MCF 10A (cell line): ENCODE data around the gene THRAP3. TPM values are rescaled to one million over a fixed set of nuclear protein-coding genes. Genes with fewer than 3 reads are reported as not detected.
"Not testable (repeated sequence)": the region's sequence is repeated elsewhere in the genome, so short reads cannot be mapped to it uniquely, and the experiment has no call there.

Experiments used
- BruUV-seq: library from RNA; stranded (reverse); fragments of 400-500 nt; replicated peaks from 2 replicates; lab custom pipeline; 2021; lab: Mats Ljungman, UMichigan
- CTCF ChIA-PET: fragments of 300-600 bp; sonication (Branson Sonifier 250); formaldehyde crosslinking; extraction: SDS; loops from one replicate; lab custom pipeline; 2021; ENCODE audit warnings: antibody characterized with exemption, inconsistent platforms; lab: Yijun Ruan, JAX
- POLR2A ChIA-PET: fragments of 300-600, 350-650 bp; sonication (Branson Sonifier 250); formaldehyde crosslinking; extraction: SDS; loops from one replicate; lab custom pipeline; 2020; ENCODE audit warnings: antibody characterized with exemption, inconsistent platforms; lab: Yijun Ruan, JAX
- DNase-seq: peaks from one replicate; pipeline ENCODE4 v3.0.0-alpha.2; 2018; ENCODE audit not compliant: unreplicated experiment
- H3K27ac Mint-ChIP-seq: one replicate; pipeline ENCODE4 v1.8.0; 2022; ENCODE audit warnings: mild to moderate bottlenecking, low read depth, mixed read lengths; ENCODE audit not compliant: unreplicated experiment
- H3K27me3 Mint-ChIP-seq: one replicate; pipeline ENCODE4 v1.8.0; 2022; ENCODE audit warnings: mixed read lengths; ENCODE audit not compliant: insufficient read depth, unreplicated experiment
- H3K36me3 Mint-ChIP-seq: one replicate; pipeline ENCODE4 v1.8.0; 2022; ENCODE audit warnings: mild to moderate bottlenecking, moderate library complexity, mixed read lengths; ENCODE audit not compliant: insufficient read depth, unreplicated experiment
- H3K4me1 Mint-ChIP-seq: one replicate; pipeline ENCODE4 v1.8.0; 2022; ENCODE audit warnings: mixed read lengths; ENCODE audit not compliant: insufficient read depth, unreplicated experiment
- H3K4me3 Mint-ChIP-seq: one replicate; pipeline ENCODE4 v1.8.0; 2022; ENCODE audit warnings: mild to moderate bottlenecking, moderate library complexity, mixed read lengths; ENCODE audit not compliant: unreplicated experiment
- H3K9me3 Mint-ChIP-seq: one replicate; pipeline ENCODE4 v1.8.0; 2022; ENCODE audit warnings: mixed read lengths; ENCODE audit not compliant: unreplicated experiment
- intact Hi-C: fragments of 100-400 bp; cut with micrococcal nuclease; formaldehyde crosslinking; loops from 2 replicates; pipeline ENCODE4 v1.14.1; 2022
- total RNA-seq: library from RNA; stranded (reverse); gene quantifications from 2 replicates; pipeline ENCODE4 v1.2.3, GENCODE V29; 2022
- TF ChIP-seq, protein P1 (sequence below): fragments of 200-600 bp; IDR thresholded peaks from one replicate; pipeline ENCODE4 v1.8.0; 2022; ENCODE audit warnings: antibody characterized with exemption, mild to moderate bottlenecking; ENCODE audit not compliant: unreplicated experiment

THRAP3 gene
- total RNA-seq, 1 experiment from 2014 or later: 92.2 TPM

DNA sequence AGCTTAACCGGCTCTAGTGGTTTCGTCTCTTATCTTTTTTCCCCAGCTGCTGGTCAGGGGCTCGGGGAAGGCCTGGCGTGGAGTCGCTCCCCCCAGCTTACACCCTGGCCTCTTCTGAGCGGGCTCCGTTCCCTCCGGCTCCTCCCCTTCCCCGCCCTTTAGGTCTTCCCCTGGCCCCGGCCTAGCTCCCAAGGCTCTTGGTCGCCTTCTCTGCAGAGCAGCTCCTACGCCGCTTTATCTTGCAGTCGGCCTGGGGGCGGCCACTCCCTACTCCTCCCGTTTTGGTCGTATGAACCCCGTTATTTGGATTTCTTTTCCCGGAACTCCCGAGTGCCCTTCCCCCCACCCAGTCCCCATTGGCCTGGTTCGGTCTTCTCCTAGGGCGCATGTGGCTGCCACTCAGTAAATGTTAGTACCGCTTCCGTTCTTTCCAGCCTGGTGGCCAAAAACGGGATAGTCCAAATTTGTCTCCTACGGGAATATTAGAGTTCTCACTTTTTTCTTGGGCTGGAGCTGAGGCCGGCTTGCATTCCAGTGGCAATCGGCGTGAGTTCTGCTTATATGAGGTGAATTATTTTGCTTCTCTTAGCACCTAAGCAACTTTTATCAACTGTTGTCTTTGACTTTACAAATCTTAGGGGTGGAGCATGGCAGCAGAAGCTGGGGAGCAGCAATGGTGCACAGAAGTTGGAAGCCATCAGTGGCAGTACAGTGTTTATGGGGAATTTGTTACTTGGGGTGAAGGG is 467 bp downstream of the THRAP3 start:
- Mint-ChIP-seq H3K27me3 (no peaks in the 10 kb centered on the region), H3K9me3 (no peaks in the 10 kb centered on the region), H3K4me3 (peak overlapping the region; percentile 92), H3K4me1 (peaks cover 26% of the 10 kb centered on the region), H3K36me3 (peaks cover 42% of the 10 kb centered on the region), H3K27ac (peak overlapping the region; percentile 98)
- CTCF ChIA-PET: interaction anchor here (0.6 to 5.1 kb wide), 23 partner anchors 9 to 263 kb away, joined by 3 to 28 read pairs (median 4); partner anchors contain the start of gene TRAPPC3
- DNase-seq: peak; percentile 85
- POLR2A ChIA-PET: interaction anchor here (0.6 to 4.4 kb wide), 38 partner anchors 9 to 756 kb away, joined by 3 to 72 read pairs (median 6); partner anchors contain the start of genes MAP7D1, SH3D21, STK40 and TRAPPC3
- TF ChIP-seq, protein P1, sequence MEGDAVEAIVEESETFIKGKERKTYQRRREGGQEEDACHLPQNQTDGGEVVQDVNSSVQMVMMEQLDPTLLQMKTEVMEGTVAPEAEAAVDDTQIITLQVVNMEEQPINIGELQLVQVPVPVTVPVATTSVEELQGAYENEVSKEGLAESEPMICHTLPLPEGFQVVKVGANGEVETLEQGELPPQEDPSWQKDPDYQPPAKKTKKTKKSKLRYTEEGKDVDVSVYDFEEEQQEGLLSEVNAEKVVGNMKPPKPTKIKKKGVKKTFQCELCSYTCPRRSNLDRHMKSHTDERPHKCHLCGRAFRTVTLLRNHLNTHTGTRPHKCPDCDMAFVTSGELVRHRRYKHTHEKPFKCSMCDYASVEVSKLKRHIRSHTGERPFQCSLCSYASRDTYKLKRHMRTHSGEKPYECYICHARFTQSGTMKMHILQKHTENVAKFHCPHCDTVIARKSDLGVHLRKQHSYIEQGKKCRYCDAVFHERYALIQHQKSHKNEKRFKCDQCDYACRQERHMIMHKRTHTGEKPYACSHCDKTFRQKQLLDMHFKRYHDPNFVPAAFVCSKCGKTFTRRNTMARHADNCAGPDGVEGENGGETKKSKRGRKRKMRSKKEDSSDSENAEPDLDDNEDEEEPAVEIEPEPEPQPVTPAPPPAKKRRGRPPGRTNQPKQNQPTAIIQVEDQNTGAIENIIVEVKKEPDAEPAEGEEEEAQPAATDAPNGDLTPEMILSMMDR: peak; percentile 2
- intact Hi-C loops: loop anchor here (1.0 to 2.0 kb wide), 3 partner anchors 36 to 75 kb away; partner anchors contain the start of gene TRAPPC3
- no TSS peak for BruUV-seq

GRCh38 chr1:36225283-36225899 is 1.1 kb downstream of the THRAP3 start:
- ChIA-PET CTCF (interaction anchor here (0.5 to 5.1 kb wide), 17 partner anchors 9 to 205 kb away, joined by 3 to 28 read pairs (median 4); partner anchors contain the start of gene TRAPPC3), POLR2A (interaction anchor here (0.7 to 4.4 kb wide), 24 partner anchors 10 to 160 kb away, joined by 3 to 72 read pairs (median 11); partner anchors contain the start of genes MAP7D1, SH3D21, STK40 and TRAPPC3)
- Mint-ChIP-seq H3K27ac (peak overlapping the region; percentile 98), H3K9me3 (no peaks in the 10 kb centered on the region), H3K4me3 (peak overlapping the region; percentile 92), H3K27me3 (no peaks in the 10 kb centered on the region), H3K36me3 (peaks cover 49% of the 10 kb centered on the region), H3K4me1 (peaks cover 26% of the 10 kb centered on the region)
- intact Hi-C loops: loop anchor here (2.0 kb wide), 2 partner anchors 37 to 59 kb away; no protein-coding TSS in a partner anchor
- BruUV-seq: TSS peak; percentile 43
- TF ChIP-seq, protein P1: no peak
- DNase-seq: no peak

DNA sequence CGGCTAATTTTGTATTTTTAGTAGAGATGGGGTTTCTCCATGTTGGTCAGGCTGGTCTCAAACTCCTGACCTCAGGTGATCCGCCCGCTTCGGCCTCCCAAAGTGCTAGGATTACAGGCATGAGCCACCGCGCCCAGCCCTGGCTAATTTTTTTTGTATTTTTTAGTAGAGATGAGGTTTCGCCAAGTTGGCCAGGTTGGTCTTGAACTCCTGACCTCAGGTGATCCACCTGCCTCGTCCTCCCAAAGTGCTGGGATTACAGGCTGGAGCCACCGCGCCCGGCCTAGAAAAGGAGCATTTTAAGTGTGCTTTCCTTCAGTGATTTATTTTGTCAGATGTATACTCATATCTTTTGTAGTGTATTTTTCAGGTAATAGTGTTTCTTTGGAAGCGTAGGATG is 6.0 kb downstream of the THRAP3 start:
- H3K27ac Mint-ChIP-seq, DNase-seq, POLR2A ChIA-PET, BruUV-seq, intact Hi-C loops, H3K9me3 Mint-ChIP-seq, H3K4me3 Mint-ChIP-seq, H3K27me3 Mint-ChIP-seq: not testable (repeated sequence)
- H3K4me1 Mint-ChIP-seq: peaks cover 26% of the 10 kb centered on the region
- peaks cover 90% of the 10 kb centered on the region for H3K36me3 Mint-ChIP-seq
- CTCF ChIA-PET: interaction anchor here (0.7 kb wide), 1 partner anchor 12 kb away, joined by 4 read pairs; no protein-coding TSS in a partner anchor

DNA sequence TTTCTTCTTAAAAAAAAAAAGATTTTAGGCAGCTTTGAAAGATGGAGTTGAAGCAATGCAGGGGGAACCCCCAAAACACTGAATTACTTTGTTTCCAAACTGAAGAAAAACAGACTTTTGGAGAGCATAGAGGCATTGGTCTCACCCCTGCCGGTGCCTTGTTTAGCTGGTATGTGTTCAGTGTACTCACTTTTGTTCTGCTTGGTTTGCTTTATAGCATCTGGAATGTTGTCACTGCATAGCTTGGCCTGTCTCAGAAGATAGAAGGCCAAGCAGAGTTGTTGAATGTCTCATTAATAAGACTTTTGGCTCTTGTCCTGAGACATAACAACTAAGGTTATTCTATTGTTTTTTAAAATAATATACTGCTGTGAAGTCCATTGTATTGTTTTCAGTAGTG is 6.9 kb downstream of the THRAP3 start:
- no peak for DNase-seq
- no TSS peak for BruUV-seq
- Mint-ChIP-seq H3K4me1 (peaks cover 20% of the 10 kb centered on the region), H3K27me3 (no peaks in the 10 kb centered on the region), H3K9me3 (no peaks in the 10 kb centered on the region), H3K36me3 (peaks cover 89% of the 10 kb centered on the region), H3K27ac (no peak overlapping the region), H3K4me3 (no peak overlapping the region)
- ChIA-PET CTCF (interaction anchor here (0.6 to 1.1 kb wide), 3 partner anchors 43 to 1151 kb away, joined by 3 to 6 read pairs (median 3); no protein-coding TSS in a partner anchor), POLR2A (interaction anchor here (1.5 kb wide), 1 partner anchor 81 kb away, joined by 4 read pairs; the partner anchor contains the start of gene TRAPPC3)
- TF ChIP-seq, protein P1: no peak
- intact Hi-C loops: no loop called here
